Psoas muscle (tissue), 8 donors: Measurements from ENCODE around the gene BICDL1. TPM values are rescaled to one million over a fixed set of nuclear protein-coding genes. Genes with fewer than 3 reads are reported as not detected.

Source experiments
- ATAC-seq, 4 donors: fragments of 200-7000 bp; cut with Tn5 transposase; one replicate each; pipeline ENCODE4 v1.9.1; 2020; ENCODE audit warnings: moderate library complexity in 3 of 4, mild to moderate bottlenecking in 2 of 4
- DNase-seq, 2 donors: peaks; one replicate each; pipeline ENCODE4 v3.0.0-alpha.2; 2020
- H3K27ac ChIP-seq: fragments of 200-600 bp; one replicate; pipeline ENCODE4 v1.8.0; 2022
- H3K27me3 ChIP-seq, 3 donors: fragments of 200-600 bp in 1 of 3; one replicate each; pipeline versions ENCODE4 v1.6.1 to v1.8.0; 2013 to 2022; ENCODE audit warnings: low read length in 2 of 3, mild to moderate bottlenecking in 2 of 3, moderate library complexity in 1 of 3; ENCODE audit not compliant: insufficient read depth in 3 of 3
- H3K36me3 ChIP-seq, 2 donors: fragments of 200-600 bp in 1 of 2; one replicate each; pipeline versions ENCODE4 v1.6.1 to v1.8.0; 2013 to 2022; ENCODE audit warnings: low read depth in 1 of 2, mild to moderate bottlenecking in 1 of 2, moderate library complexity in 1 of 2; ENCODE audit not compliant: insufficient read depth in 1 of 2
- H3K4me1 ChIP-seq: fragments of 200-600 bp; one replicate; pipeline ENCODE4 v1.8.0; 2022
- H3K4me3 ChIP-seq: fragments of 200-600 bp; one replicate; pipeline ENCODE4 v1.8.0; 2022; ENCODE audit warnings: mild to moderate bottlenecking
- H3K9me3 ChIP-seq: fragments of 200-600 bp; one replicate; pipeline ENCODE4 v1.8.0; 2022
- CTCF ChIP-seq: fragments of 200-600 bp; IDR thresholded peaks from one replicate; pipeline ENCODE4 v1.8.0; 2022; ENCODE audit warnings: antibody characterized with exemption
- WGBS, 3 donors: extraction: QIAGEN DNeasy Blood & Tissue Kit; methylation state at CpG; one replicate each; pipeline versions ENCODE4 v1.1.6 to v1.1.7; 2013; 5-methylcytosine and 5-hydroxymethylcytosine counted together
- intact Hi-C, 2 donors: fragments of 100-400 bp; cut with DNase I; formaldehyde crosslinking; loops; one replicate each; pipeline versions ENCODE4 v1.11.0 to v1.14.2; 2022
- polyA plus RNA-seq, 3 donors: library from polyadenylated mRNA; stranded (reverse); fragments of 200-250 nt; gene quantifications; one replicate each; pipeline ENCODE4 v1.2.3, GENCODE V29; 2013
- total RNA-seq, 4 donors: library from RNA; stranded (reverse); fragmentation: NEBNext Ultra II Directional in 2 of 4; extraction: Animal tissue kit (Norgen Biotek cat#: 25700) in 2 of 4; gene quantifications; one replicate each; pipeline versions ENCODE4 v1.2.1 to v1.2.4, GENCODE V29; 2021 to 2023
- donor health status: healthy with polysubstance abuse.
- donor health status: DM: no; HTN: no; CAD: no; lungs with moderate emphysema.
- donor health status: Bipolar disorder and iron deficiency.
- donor health status: healthy.
- donor health status: DM: yes; HTN: yes; CAD: no.
- donor health status: DM: no; HTN: no; CAD: no.
- donor health status: DM: no; HTN: no; CAD: no.
- donor health status: DM: yes; HTN: yes; CAD: no.

BICDL1 gene
- total and polyA plus RNA-seq, 7 donors, result 0.05 to 0.22 (median 0.11) TPM; not detected in 1

- DNase-seq (peak in 1 of 2 donors; percentile 10), ATAC-seq (no peak)
- Histone ChIP-seq H3K27me3 (no peaks in the 10 kb centered on the region), H3K4me1 (peaks cover 28% of the 10 kb centered on the region), H3K4me3 (no peak overlapping the region), H3K36me3 (peaks cover 0 to 3% of the 10 kb centered on the region in 2 donors), H3K27ac (no peak overlapping the region), H3K9me3 (no peaks in the 10 kb centered on the region)
- WGBS, 3 donors, result 26 to 41% (median 28%) methylated on average over 8 of the region's 8 CpGs
- intact Hi-C loops, result loop anchor here in 1 of 2 donors (10.0 kb wide), 1 partner anchor 284 kb away; no protein-coding TSS in a partner anchor
- TF ChIP-seq CTCF, result no peak
Observed at GRCh38 chr12:120089105-120089504, 100.1 kb downstream of the BICDL1 start.

- ATAC-seq (no peak), DNase-seq (peak in 1 of 2 donors; percentile 17)
- peaks cover 0 to 9% of the 10 kb centered on the region in 2 donors for H3K36me3 ChIP-seq
- intact Hi-C loops, result loop anchor here in 1 of 2 donors (10.0 kb wide), 1 partner anchor 285 kb away; no protein-coding TSS in a partner anchor
- H3K27me3 ChIP-seq, result no peaks in the 10 kb centered on the region
- no peak overlapping the region for H3K4me3 ChIP-seq
- H3K4me1 ChIP-seq, result peaks cover 28% of the 10 kb centered on the region
- no peak for TF ChIP-seq CTCF
- peak overlapping the region; percentile 27 for H3K27ac ChIP-seq
- no peaks in the 10 kb centered on the region for H3K9me3 ChIP-seq
- 23 to 40% (median 26%) methylated on average over 2 of the region's 2 CpGs for WGBS, 3 donors
Observed at GRCh38 chr12:120089796-120090195, 100.8 kb downstream of the BICDL1 start.

GRCh38 chr12:120090206-120090605 lies 101.2 kb downstream of the BICDL1 start:
- peak in 1 of 2 donors; percentile 3 for DNase-seq
- H3K27ac ChIP-seq, result peak overlapping the region; percentile 27
- TF ChIP-seq CTCF, result no peak
- H3K4me1 ChIP-seq, result peaks cover 28% of the 10 kb centered on the region
- intact Hi-C loops, result no loop called here
- H3K9me3 ChIP-seq, result no peaks in the 10 kb centered on the region
- no peak for ATAC-seq
- H3K4me3 ChIP-seq, result no peak overlapping the region
- WGBS, 3 donors, result 27 to 40% (median 28%) methylated on average over 3 of the region's 3 CpGs
- no peaks in the 10 kb centered on the region for H3K27me3 ChIP-seq
- peaks cover 0 to 13% of the 10 kb centered on the region in 2 donors for H3K36me3 ChIP-seq

GRCh38 chr12:120090626-120091295 lies 101.7 kb downstream of the BICDL1 start:
- WGBS, 3 donors, result 41 to 52% (median 43%) methylated on average over 19 of the region's 19 CpGs
- Histone ChIP-seq H3K4me1 (peaks cover 28% of the 10 kb centered on the region), H3K27ac (peak overlapping the region; percentile 27), H3K4me3 (no peak overlapping the region), H3K27me3 (no peaks in the 10 kb centered on the region), H3K36me3 (peaks cover 0 to 13% of the 10 kb centered on the region in 2 donors), H3K9me3 (no peaks in the 10 kb centered on the region)
- no peak for ATAC-seq
- peak in 1 of 2 donors; percentile 33 for DNase-seq
- intact Hi-C loops, result no loop called here
- no peak for TF ChIP-seq CTCF
